ENCODE data around the gene PSMD12. TPM values are rescaled to one million over a fixed set of nuclear protein-coding genes. Genes with fewer than 3 reads are reported as not detected.

Gene PSMD12
- total RNA-seq, 1 donor, result 32.4 TPM

- H3K4me3 ChIP-seq (ENCODE audit: low read depth, low read length), result no peak overlapping the region
- TF ChIP-seq, protein P1, sequence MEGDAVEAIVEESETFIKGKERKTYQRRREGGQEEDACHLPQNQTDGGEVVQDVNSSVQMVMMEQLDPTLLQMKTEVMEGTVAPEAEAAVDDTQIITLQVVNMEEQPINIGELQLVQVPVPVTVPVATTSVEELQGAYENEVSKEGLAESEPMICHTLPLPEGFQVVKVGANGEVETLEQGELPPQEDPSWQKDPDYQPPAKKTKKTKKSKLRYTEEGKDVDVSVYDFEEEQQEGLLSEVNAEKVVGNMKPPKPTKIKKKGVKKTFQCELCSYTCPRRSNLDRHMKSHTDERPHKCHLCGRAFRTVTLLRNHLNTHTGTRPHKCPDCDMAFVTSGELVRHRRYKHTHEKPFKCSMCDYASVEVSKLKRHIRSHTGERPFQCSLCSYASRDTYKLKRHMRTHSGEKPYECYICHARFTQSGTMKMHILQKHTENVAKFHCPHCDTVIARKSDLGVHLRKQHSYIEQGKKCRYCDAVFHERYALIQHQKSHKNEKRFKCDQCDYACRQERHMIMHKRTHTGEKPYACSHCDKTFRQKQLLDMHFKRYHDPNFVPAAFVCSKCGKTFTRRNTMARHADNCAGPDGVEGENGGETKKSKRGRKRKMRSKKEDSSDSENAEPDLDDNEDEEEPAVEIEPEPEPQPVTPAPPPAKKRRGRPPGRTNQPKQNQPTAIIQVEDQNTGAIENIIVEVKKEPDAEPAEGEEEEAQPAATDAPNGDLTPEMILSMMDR (IDR thresholded peaks at IDR 0.05; ENCODE audit: insufficient read depth, low read depth, low read length), result no peak
- peak; percentile 19 for DNase-seq (ENCODE audit: low read depth)
Measured at GRCh38 chr17:67400193-67400592, 33.8 kb upstream of the PSMD12 start.

DNA sequence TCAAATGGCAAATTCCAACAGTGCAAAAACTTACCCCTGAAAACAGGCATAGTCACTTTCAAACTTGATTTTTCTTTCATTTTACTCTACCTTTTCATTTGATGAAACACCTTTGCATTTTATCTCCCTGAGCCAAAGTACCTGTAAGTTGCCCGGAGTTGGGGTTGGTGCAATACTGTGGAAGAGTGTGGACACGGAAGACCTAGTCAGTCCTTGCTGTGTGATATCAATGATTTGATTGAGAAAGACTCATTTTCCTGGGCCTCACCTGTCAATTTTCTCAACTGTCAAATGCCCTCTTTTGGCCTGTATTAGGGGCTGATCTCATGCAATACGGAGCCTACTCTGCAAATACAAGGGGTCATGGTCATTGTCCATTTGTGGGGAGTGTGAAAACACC is 33.3 kb upstream of the PSMD12 start:
- H3K4me3 ChIP-seq (ENCODE audit: low read depth, low read length), result no peak overlapping the region
- no peak for DNase-seq (ENCODE audit: low read depth)
- TF ChIP-seq, protein P1 (IDR thresholded peaks at IDR 0.05; ENCODE audit: insufficient read depth, low read depth, low read length), result no peak

DNA sequence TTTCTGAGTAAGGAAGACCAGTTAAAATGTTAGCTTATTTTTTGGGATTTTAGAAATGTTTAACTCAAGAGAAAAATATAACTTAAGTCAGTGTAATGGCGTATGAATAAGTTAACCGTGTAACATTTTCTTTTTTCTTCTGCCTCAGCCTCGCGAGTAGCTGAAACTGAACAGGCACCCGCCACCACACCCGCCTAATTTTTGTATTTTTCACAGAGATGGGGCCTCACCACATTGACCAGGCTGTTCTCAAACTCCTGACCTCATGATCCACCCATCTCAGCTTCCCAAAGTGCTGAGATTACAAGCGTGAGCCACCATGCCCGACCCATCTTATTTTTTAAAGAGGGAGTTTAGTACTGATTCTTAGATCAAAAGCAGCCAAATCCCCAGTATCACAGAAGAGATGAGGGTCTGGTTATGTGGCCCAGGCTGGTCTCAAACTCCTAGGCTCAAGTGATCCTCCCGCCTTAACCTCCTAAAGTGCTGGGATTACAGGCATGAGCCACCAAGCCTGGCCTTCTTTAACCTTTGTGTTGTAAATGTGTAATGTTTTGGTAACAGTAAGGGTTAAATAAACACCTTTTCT is 27.5 kb upstream of the PSMD12 start:
- DNase-seq (ENCODE audit: low read depth), result no peak
- TF ChIP-seq, protein P1 (IDR thresholded peaks at IDR 0.05; ENCODE audit: insufficient read depth, low read depth, low read length), result no peak

GRCh38 chr17:67392111-67392510 is 25.7 kb upstream of the PSMD12 start:
- H3K4me3 ChIP-seq (ENCODE audit: low read depth, low read length), result no peak overlapping the region
- no peak for DNase-seq (ENCODE audit: low read depth)
- TF ChIP-seq, protein P1 (IDR thresholded peaks at IDR 0.05; ENCODE audit: insufficient read depth, low read depth, low read length), result no peak

More for the DNA sequence above, 27.5 kb upstream of the PSMD12 start:
- H3K4me3 ChIP-seq (ENCODE audit: low read depth, low read length), result no peak overlapping the region

- no peak overlapping the region for H3K4me3 ChIP-seq (ENCODE audit: low read depth, low read length)
- TF ChIP-seq, protein P1 (IDR thresholded peaks at IDR 0.05; ENCODE audit: insufficient read depth, low read depth, low read length), result no peak
- DNase-seq (ENCODE audit: low read depth), result peak; percentile 82
Measured at GRCh38 chr17:67390646-67391361, 24.4 kb upstream of the PSMD12 start.

DNA sequence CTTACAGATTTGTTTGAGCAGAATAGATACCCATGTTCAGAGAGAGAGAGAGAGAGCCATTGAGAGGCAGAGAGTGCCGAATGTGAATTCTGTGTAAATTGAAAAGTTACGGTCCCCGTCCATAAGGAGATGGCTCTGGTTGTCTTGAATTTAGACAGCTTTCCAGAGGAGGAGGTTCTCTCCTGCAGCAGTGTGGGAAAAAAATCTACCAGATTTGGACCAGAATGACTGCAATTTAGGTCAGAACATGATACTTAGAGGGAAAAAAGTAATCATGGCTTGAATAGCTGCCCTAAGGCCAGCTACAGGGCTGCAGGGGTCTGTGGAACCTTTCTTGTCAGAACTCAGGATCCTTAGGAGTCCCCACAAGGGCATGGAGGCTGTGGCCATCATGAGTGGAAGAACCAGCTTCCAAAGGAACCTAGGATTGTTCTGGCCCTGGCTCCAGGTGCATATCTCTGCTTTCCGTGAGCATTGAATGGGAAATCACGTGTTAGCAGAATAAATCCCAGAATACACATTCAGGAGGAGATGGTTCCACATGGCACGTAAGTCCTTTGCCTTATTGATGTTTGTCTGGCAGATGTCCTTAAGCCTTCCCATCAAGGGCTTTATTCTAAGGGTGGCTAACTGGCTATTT is 23.7 kb upstream of the PSMD12 start:
- DNase-seq (ENCODE audit: low read depth), result no peak
- H3K4me3 ChIP-seq (ENCODE audit: low read depth, low read length), result no peak overlapping the region
- TF ChIP-seq, protein P1 (IDR thresholded peaks at IDR 0.05; ENCODE audit: insufficient read depth, low read depth, low read length), result no peak
